H1 (cell line): ENCODE measurements around the gene TUBGCP6. TPM values are rescaled to one million over a fixed set of nuclear protein-coding genes. Genes with fewer than 3 reads are reported as not detected.

ENCODE experiments used
- ATF3 ChIP-seq: IDR thresholded peaks from 2 replicates; pipeline ENCODE4 v1.6.1; 2011; ENCODE audit warnings: low read depth, mild to moderate bottlenecking, low read length; ENCODE audit not compliant: insufficient read depth
- CBX5 ChIP-seq: fragments of 300-800, 300-1000 bp; sonication (generic); IDR thresholded peaks from 2 replicates; pipeline ENCODE4 v1.7.1; 2016; ENCODE audit warnings: antibody characterized with exemption, low read length, low read depth
- RAD21 ChIP-seq, 2 experiments: IDR thresholded peaks in 1 of 2; conservative IDR thresholded peaks in 1 of 2; 2 replicates each; pipeline ENCODE4 v1.6.1; 2011; ENCODE audit warnings: low read depth in 2 of 2, low read length in 2 of 2, improper control_type of control experiment in 1 of 2, inconsistent platforms in 1 of 2, mild to moderate bottlenecking in 1 of 2, moderate library complexity in 1 of 2
- SUZ12 ChIP-seq: fragments of 200-600 bp; sonication (generic); IDR thresholded peaks from 2 replicates; pipeline ENCODE4 v1.6.1; 2012; ENCODE audit warnings: mild to moderate bottlenecking, inconsistent platforms, low read length, moderate library complexity, mixed read lengths
- polyA plus RNA-seq, 7 experiments: library from polyadenylated mRNA; depleted of rRNA in 3 of 7; stranded (reverse) in 5 of 7; unstranded in 2 of 7; fragments of >200 nt in 5 of 7; fragments of 200-250 nt in 2 of 7; gene quantifications; 1 replicate in 5 of 7; 2 replicates in 1 of 7; 4 replicates in 1 of 7; pipeline versions ENCODE4 v1.2.1 to v1.2.3, GENCODE V29; 2011 to 2013; ENCODE audit warnings: missing spikeins in 2 of 7, mixed read lengths in 2 of 7
- total RNA-seq: library from RNA; stranded (reverse); fragmentation: NEBNext Ultra II Directional; extraction: Animal tissue kit (Norgen Biotek cat#: 25700); gene quantifications from 2 replicates; pipeline ENCODE4 v1.2.1, GENCODE V29; 2021
- TF ChIP-seq, protein P1 (sequence below): IDR thresholded peaks from 2 replicates; pipeline ENCODE4 v1.6.1; 2012; ENCODE audit warnings: low read length, inconsistent platforms

TUBGCP6 gene
- total and polyA plus RNA-seq, 2 of the 8 experiments (the other 6 are each of a cell fraction or from before 2014, with no cell fraction given), result 24.2 to 24.7 TPM

- TF ChIP-seq RAD21 (IDR thresholded peaks at IDR 0.05 in 1 of 2, conservative IDR thresholded peaks at IDR 0.05 in 1 of 2; ENCODE audit: low read depth in 2 of 2, low read length in 2 of 2) (no peak), SUZ12 (no peak), CBX5 (no peak), ATF3 (no peak)
- TF ChIP-seq, protein P1, sequence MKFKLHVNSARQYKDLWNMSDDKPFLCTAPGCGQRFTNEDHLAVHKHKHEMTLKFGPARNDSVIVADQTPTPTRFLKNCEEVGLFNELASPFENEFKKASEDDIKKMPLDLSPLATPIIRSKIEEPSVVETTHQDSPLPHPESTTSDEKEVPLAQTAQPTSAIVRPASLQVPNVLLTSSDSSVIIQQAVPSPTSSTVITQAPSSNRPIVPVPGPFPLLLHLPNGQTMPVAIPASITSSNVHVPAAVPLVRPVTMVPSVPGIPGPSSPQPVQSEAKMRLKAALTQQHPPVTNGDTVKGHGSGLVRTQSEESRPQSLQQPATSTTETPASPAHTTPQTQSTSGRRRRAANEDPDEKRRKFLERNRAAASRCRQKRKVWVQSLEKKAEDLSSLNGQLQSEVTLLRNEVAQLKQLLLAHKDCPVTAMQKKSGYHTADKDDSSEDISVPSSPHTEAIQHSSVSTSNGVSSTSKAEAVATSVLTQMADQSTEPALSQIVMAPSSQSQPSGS, result no peak
- TF ChIP-seq, all 59 proteins: peak for 0
Observed at GRCh38 chr22:50242406-50242949, 2.3 kb downstream of the TUBGCP6 start (continued).
